GM19455 (cell line): ENCODE data around the gene RBM10.

Experiments
- ATAC-seq: cut with Tn5 transposase; IDR thresholded peaks from one replicate; pipeline ENCODE4 v1.9.1; 2021; ENCODE audit not compliant: unreplicated experiment

Gene RBM10

GRCh38 chrX:47146936-47147859 lies 2.2 kb downstream of the RBM10 start:
- ATAC-seq: no peak

DNA sequence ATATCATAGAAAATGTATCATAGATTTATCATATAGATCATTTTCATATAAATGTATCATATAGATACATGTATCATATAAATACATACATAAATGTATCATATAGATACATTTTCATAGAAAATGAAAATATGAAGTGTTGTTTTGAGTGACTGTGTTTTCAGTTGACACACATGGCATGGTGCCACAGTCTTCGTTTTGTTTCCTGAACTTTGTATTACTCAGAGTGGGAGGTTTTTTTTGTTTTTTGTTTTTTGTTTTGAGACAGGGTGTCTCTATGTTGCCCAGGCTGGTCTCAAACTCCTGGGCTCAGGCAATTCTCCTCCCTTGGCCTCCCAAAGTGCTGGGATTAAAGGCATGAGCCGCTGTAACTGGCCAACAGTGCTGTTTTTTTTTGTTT lies 3.9 kb downstream of the RBM10 start:
- no peak for ATAC-seq

GRCh38 chrX:47151435-47151834 lies 6.4 kb downstream of the RBM10 start:
- no peak for ATAC-seq

- ATAC-seq: no peak
Measured at GRCh38 chrX:47156611-47157520, 11.8 kb downstream of the RBM10 start.

GRCh38 chrX:47158131-47158530 lies 13.1 kb downstream of the RBM10 start:
- ATAC-seq: no peak

DNA sequence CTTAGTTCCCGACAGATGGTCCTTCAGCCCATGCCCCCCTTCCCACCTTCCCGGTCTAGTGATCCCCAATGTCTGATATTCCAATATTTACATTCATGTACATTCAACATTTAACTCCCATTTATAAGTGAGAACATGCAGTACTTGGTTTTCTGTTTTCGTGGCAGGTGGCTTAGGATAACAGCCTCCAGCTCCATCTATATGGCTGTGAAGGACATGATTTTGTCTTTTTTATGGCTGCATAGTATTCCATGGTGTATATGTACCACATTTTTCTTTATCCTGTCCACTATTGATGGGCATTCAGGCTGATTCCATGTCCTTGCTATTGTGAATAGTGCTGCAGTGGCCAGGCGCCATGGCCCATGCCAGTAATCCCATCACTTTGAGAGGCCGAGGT lies 13.8 kb downstream of the RBM10 start:
- ATAC-seq: no peak

DNA sequence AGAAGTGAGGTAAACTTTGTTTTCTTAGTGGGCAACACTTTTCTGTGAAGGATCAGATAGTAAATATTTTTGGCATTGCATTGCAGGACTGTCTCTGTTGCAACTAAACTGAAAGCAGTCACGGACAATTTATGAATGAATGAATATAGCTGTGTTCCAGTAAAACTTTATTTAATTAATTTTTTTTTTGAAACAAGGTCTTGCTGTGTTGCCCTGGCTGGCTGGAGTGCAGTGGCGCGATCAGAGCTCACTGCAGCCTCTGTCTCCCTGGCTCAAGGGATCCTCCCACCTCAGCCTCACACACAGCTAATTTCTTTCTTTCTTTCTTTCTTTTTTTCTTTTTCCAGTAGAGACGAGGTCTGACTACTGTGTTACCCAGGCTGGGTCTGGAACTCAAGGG lies 15.8 kb downstream of the RBM10 start:
- ATAC-seq: no peak

DNA sequence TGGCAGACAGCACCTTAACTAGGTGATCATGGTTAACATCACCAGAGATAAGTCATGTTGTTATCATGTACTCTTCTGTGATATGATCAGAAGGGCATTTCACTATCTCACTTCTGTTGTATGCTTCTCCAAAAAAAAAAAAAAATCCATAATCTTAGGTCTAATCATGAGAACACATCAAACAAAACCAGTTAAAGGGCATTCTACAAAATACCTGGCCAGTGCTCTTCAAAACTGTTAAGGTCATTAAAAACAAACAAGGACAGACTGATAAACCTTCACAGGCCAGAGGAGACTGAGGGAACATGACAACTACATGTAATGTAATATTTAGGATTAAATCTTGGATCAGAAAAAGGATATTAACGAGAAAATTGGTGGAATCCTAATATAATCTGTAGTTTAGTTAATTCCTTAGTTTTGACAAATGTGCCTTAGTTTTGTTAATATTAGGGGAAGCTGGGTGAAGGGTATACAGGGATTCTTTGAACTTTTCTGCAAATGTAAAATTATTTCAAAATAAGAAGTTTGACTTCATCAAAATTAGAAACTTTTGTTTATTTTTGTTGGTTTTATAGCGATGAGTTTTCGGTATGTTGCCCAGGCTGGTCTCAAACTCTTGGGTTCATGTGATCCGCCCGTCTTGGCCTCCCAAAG lies 18.0 kb downstream of the RBM10 start:
- no peak for ATAC-seq

GRCh38 chrX:47164420-47164819 lies 19.4 kb downstream of the RBM10 start:
- no peak for ATAC-seq

DNA sequence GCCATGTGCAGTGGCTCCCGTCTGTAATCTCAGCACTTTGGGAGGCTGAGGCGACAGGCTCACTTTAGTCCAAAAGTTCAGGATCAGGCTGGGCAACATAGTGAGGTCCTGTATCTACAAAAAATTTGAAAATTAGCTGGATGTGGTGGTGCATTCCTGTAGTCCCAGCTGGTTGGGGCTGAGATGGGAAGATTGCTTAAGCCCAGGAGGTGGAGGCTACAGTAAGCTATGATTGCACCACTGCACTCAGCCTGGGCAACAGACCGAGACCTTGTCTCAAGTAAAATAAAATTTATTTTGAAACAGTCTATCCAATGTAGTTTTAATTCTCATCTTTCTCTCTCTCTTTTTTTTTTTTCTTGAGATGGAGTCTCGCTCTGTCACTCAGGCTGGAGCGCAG lies 21.1 kb downstream of the RBM10 start:
- no peak for ATAC-seq

DNA sequence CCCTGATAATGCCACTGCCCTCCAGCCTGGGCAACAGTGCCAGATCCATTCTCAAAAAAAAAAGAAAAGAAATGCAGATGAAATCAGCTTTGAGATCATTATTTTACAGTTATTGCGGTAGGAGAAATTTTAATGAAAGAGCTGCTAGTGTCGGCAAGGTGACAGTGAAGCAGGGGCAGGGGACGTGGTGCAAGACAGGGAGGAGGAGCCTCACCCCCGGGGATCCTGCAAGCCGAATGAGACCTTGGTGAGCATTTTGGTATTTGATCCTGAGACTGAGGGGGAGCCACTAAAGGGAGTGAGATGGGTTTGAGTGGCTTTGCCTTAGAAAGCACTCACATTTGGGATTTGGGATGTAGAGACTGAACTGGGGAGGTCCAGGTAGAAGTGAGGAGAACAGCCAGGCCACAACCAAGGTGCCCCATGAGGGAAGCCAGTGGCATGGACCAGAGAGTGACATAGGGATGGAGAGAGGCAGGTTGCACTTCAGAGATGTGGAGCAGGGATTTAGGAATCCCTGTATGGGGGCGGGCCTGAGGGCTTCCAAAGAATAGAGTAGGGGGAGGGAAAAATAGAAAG lies 23.6 kb downstream of the RBM10 start:
- no peak for ATAC-seq

- no peak for ATAC-seq
Measured at GRCh38 chrX:47169273-47169672, 24.3 kb downstream of the RBM10 start.

DNA sequence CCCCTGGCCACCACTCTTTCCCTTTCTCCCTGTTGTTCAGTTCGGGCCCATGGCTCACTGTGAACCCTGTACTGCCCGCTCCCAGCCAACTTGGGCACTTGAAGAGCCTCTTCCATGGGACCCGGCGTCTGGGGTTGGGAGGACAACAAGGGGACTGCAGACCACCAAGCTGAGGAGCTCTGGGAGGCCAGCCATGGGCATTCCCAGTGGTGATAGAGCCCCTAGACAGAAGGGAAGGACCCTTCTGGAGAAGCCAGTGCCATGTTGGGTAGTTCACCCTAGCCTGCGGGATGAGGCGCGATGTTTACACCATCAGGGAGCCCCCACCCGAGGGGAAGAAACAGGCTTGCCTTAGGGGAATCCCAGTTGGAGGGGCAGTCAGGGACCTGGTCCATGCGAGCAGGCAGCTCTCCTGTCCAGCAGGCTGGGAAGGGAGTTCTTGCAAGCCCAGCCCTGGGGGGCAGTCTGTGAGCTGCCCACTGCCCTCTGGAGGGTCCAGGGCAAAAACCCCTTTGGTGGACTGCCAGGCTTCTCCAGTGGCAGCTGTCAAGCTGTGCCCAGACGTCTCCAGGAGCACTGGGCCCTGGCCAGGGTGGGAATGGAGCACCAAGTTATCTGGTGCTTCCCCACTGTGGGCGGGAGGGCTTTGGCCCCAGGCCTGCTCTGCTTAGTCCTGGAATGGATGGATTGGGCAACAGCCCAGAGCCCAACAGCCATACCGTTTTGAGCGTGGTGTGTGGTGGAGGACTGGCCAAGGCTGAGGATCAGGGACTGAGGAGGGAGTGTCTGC lies 24.9 kb downstream of the RBM10 start:
- ATAC-seq: no peak

DNA sequence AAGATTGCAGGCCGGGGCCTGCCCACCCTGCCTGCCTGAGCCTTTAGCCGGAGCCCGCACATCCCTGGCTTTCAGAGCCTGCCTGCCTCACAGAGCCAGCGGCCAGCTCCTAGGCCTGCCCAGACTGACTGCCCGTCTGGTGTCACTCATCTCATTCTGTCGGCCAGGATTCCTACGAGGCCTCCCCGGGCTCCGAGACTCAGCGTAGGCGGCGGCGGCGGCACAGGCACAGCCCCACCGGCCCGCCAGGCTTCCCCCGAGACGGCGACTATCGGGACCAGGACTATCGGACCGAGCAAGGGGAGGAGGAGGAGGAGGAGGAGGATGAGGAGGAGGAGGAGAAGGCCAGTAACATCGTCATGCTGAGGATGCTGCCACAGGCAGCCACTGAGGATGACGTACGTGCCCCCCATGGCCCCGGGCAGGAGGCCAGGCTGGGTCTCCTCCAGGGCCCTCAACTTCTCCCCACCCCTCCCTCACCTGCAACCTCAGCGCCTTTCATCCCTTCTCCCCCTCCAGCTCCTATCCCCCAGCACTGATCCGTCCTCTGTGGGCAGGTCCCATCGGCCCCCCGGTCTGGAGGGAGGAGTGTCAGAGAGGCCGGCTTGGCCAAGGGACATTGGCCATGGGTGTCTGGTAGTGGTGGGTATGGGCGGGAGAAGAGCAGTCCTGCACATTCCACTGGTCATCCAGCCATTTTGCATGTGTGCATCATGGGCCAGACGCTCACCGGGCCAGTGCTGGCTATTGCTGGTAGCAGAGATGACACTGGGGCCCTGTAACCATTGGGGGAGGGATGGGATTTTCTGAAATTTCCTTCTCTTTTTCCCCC lies 26.1 kb downstream of the RBM10 start:
- no peak for ATAC-seq

DNA sequence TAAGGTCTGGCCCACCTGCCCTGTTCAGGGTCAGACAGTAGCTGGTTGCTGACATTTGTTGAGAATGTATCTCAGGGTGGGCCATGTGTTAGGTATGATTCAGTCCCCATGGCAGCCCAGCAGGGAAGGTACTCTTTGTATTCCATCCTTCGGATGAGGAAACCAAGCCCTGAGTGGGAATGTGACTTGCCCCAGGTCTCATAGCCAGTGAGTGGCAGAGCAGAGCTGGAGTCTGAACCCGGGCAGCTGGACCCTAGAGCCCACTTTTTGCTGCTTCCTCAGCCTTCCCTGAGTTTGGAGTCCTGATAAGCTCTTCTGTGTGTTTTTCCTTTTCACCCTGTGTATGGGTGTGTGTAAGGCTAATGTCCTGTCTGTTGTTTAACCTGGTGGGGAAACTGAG lies 27.0 kb downstream of the RBM10 start:
- ATAC-seq: no peak

- ATAC-seq: no peak
Measured at GRCh38 chrX:47172549-47172948, 27.5 kb downstream of the RBM10 start.

- no peak for ATAC-seq
Measured at GRCh38 chrX:47172971-47173792, 28.2 kb downstream of the RBM10 start.

DNA sequence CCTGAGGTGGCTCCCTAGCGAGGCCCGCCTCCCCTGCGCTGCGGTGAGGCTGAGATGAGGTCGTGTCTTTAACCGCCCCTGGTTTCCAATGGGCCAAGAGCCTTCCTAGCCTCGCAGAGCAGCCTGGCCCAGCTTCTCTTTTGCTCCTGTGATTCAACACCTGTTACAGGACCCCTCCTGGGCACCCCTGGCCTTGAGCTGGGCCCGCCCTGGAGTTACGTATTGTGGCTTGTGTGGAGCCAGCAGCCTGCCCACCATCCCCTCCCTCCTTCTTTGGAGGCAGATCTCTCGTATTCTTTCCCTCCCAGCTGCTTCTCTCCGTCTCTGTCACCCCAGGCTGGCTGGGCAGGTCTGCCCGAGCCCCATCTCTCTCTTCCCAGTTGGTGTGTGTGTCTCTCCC lies 29.4 kb downstream of the RBM10 start:
- ATAC-seq: no peak
